Uterus (tissue), 4 donors: ENCODE results near the gene PPP1R26. TPM values are rescaled to one million over a fixed set of nuclear protein-coding genes. Genes with fewer than 3 reads are reported as not detected.

ENCODE experiments used
- DNase-seq, 2 donors: peaks; one replicate each; pipeline ENCODE4 v3.0.0-alpha.2; 2019 to 2020
- H3K27ac ChIP-seq, 2 donors: fragments of 200-600 bp; sonication (generic); 1 replicate in 1 of 2; 2 replicates in 1 of 2; pipeline ENCODE4 v1.5.1; 2016 to 2018
- H3K27me3 ChIP-seq, 2 donors: fragments of 200-600 bp; sonication (generic); one replicate each; pipeline ENCODE4 v1.5.1; 2018 to 2019; ENCODE audit warnings: control low read depth in 1 of 2
- H3K36me3 ChIP-seq, 2 donors: fragments of 200-600 bp; sonication (generic); one replicate each; pipeline ENCODE4 v1.5.1; 2019; ENCODE audit warnings: control low read depth in 1 of 2
- H3K4me1 ChIP-seq, 2 donors: fragments of 200-600 bp; sonication (generic); one replicate each; pipeline ENCODE4 v1.5.1; 2018 to 2019; ENCODE audit warnings: control low read depth in 1 of 2
- H3K4me3 ChIP-seq, 2 donors: fragments of 200-600 bp; sonication (generic); 1 replicate in 1 of 2; 2 replicates in 1 of 2; pipeline ENCODE4 v1.5.1; 2018 to 2019; ENCODE audit warnings: mild to moderate bottlenecking in 1 of 2
- H3K9me3 ChIP-seq, 2 donors: fragments of 200-600 bp; sonication (generic); one replicate each; pipeline ENCODE4 v1.5.1; 2019; ENCODE audit warnings: control low read depth in 1 of 2
- POLR2A ChIP-seq, 2 donors: fragments of 450-650 bp; IDR thresholded peaks; one replicate each; pipeline ENCODE4 v1.6.1; 2016; ENCODE audit warnings: antibody characterized with exemption in 2 of 2, mild to moderate bottlenecking in 1 of 2, moderate library complexity in 1 of 2
- intact Hi-C: fragments of 100-400 bp; cut with DNase I; formaldehyde crosslinking; loops from one replicate; pipeline ENCODE4 v1.15.1; 2023; ENCODE audit warnings: low total_unique reads
- total RNA-seq, 4 donors: library from RNA; depleted of rRNA in 3 of 4; stranded (reverse); fragments of >200 nt in 3 of 4; gene quantifications; one replicate each; pipeline versions ENCODE4 v1.1.0 to v1.2.4, GENCODE V29; 2014 to 2023
- TF ChIP-seq, protein P1 (sequence below), 4 experiments: fragments of 200-600 bp in 2 of 4; fragments of 450-650 bp in 2 of 4; sonication (generic) in 2 of 4; IDR thresholded peaks; one replicate each; pipeline ENCODE4 v1.5.1; 2016 to 2019; ENCODE audit warnings: antibody characterized with exemption in 4 of 4, mild to moderate bottlenecking in 2 of 4, moderate library complexity in 1 of 4
- donor health status: DM: yes; HTN: yes; CAD: no.

PPP1R26 gene
- total RNA-seq, 4 donors from 2014 or later: 3.6 to 16.4 (median 10.6) TPM

DNA sequence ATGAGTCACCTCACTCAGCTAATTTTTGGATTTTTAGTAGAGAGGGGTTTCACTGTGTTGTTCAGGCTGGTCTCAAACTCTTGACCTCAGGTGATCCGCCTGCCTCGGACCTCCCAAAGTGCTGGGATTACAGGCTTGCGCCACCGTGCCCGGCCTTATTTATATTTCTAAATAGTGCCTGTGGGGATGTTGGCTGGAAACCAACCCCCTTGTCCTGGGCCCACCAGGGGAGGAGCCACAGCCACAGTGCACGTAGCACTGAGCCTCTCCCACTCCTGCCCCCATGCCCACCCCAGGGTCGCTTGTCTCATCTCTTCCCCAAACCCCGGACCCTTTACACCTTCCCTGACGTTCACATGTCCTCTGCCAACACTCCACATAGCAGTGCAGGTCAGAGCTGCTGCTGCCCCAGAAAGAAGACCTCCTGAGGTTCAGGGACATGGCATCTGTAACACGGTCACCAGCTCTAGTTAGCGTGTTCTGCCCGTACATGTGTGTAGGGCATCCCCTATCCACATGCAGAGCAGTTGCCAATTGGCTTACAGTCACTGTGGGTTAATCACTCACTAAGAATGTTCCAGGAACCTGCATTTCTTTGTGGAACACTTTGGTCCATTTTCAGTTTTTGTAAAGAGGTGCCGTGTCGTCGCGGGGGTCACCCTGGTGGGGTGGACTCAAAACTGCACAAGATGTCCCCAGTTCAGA lies 10.7 kb downstream of the PPP1R26 start:
- no peak for DNase-seq
- H3K36me3 ChIP-seq: no peaks in the 10 kb centered on the region

GRCh38 chr9:135490980-135491464 lies 11.4 kb downstream of the PPP1R26 start:
- Histone ChIP-seq H3K36me3 (no peaks in the 10 kb centered on the region), H3K4me3 (no peak overlapping the region), H3K27ac (no peak overlapping the region), H3K9me3 (no peaks in the 10 kb centered on the region), H3K4me1 (no peaks in the 10 kb centered on the region), H3K27me3 (no peaks in the 10 kb centered on the region)
- intact Hi-C loops: no loop called here
- no peak for TF ChIP-seq POLR2A (IDR thresholded peaks at IDR 0.05)
- TF ChIP-seq, protein P1, sequence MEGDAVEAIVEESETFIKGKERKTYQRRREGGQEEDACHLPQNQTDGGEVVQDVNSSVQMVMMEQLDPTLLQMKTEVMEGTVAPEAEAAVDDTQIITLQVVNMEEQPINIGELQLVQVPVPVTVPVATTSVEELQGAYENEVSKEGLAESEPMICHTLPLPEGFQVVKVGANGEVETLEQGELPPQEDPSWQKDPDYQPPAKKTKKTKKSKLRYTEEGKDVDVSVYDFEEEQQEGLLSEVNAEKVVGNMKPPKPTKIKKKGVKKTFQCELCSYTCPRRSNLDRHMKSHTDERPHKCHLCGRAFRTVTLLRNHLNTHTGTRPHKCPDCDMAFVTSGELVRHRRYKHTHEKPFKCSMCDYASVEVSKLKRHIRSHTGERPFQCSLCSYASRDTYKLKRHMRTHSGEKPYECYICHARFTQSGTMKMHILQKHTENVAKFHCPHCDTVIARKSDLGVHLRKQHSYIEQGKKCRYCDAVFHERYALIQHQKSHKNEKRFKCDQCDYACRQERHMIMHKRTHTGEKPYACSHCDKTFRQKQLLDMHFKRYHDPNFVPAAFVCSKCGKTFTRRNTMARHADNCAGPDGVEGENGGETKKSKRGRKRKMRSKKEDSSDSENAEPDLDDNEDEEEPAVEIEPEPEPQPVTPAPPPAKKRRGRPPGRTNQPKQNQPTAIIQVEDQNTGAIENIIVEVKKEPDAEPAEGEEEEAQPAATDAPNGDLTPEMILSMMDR (IDR thresholded peaks at IDR 0.05): no peak
- no peak for DNase-seq

More for the DNA sequence above, 10.7 kb downstream of the PPP1R26 start:
- Histone ChIP-seq H3K27ac (no peak overlapping the region), H3K9me3 (no peaks in the 10 kb centered on the region), H3K4me1 (no peaks in the 10 kb centered on the region), H3K4me3 (no peak overlapping the region), H3K27me3 (no peaks in the 10 kb centered on the region)
- TF ChIP-seq POLR2A (IDR thresholded peaks at IDR 0.05): no peak
- TF ChIP-seq, protein P1 (IDR thresholded peaks at IDR 0.05): no peak
- intact Hi-C loops: no loop called here

DNA sequence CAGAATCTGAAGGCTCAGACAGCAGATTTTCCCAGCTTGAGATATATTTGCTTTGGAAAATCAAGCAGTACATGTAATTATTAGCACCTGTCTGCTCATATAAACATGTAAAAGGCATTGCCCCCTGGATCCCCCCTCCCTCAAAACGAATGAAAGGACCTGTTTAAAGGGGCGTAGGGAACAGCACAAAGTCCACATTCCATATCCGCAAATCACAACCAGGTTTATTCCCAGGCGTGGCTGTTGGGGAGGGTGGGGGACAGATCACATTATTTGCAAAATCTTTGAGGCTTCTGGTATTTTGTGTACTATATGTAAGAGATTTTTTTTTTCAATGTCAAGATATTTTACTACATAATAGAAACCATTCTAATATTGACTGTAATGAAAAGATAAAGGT lies 12.2 kb downstream of the PPP1R26 start:
- intact Hi-C loops: no loop called here
- Histone ChIP-seq H3K4me1 (no peaks in the 10 kb centered on the region), H3K4me3 (no peak overlapping the region), H3K9me3 (no peaks in the 10 kb centered on the region), H3K27ac (no peak overlapping the region), H3K27me3 (no peaks in the 10 kb centered on the region), H3K36me3 (no peaks in the 10 kb centered on the region)
- no peak for TF ChIP-seq POLR2A (IDR thresholded peaks at IDR 0.05)
- TF ChIP-seq, protein P1 (IDR thresholded peaks at IDR 0.05): no peak
- DNase-seq: no peak

DNA sequence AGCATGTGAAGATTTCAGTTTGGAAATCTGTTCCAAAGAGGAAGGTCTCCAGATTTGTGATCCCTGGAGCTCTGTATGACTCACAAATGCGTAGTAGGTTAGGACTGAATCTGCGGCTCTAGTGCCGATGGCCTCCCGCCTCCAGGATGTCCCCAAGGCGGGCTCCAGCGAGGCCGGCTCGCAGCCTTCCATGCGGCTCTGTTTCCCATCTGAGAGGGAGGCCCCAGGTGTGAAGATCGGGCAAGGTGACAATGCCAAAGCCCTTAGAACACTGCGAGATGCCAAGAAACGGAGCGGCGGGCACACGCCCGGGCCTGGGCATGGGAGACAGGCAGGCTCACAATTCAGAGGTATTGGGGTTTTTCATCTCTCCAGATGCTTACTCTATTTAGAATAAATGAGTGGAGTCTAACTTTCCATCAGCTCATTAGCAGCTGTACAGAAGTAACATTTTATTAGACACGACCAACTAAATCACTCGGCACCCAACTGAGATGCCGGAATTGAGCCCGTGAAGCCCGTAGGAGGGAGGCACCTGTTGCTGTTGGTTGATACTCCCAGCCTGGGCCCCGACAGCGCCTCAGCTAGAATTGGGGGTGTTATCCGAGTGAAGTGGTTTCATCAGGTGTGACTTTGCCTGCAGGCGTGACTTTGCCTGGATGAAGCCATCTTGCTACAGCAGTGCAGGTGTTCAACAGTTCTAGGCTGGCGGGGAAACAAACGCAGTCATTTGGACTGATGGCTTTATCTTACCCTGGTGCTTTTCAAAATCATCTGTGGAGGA lies 13.5 kb downstream of the PPP1R26 start:
- TF ChIP-seq, protein P1 (IDR thresholded peaks at IDR 0.05): no peak
- no peak for TF ChIP-seq POLR2A (IDR thresholded peaks at IDR 0.05)
- no peak for DNase-seq
- Histone ChIP-seq H3K9me3 (no peaks in the 10 kb centered on the region), H3K4me1 (no peaks in the 10 kb centered on the region), H3K27ac (no peak overlapping the region), H3K27me3 (no peaks in the 10 kb centered on the region), H3K36me3 (no peaks in the 10 kb centered on the region), H3K4me3 (no peak overlapping the region)
- intact Hi-C loops: no loop called here
